Fibroblast of pulmonary artery (primary cell): Measurements from ENCODE around the gene CDX1.

Experiments
- DNase-seq: peaks from one replicate; pipeline ENCODE4 v3.0.0-alpha.2; 2010; ENCODE audit warnings: low read depth
- H3K4me3 ChIP-seq: replicated peaks from 2 replicates; pipeline ENCODE4 v1.5.1; 2011; ENCODE audit warnings: low read depth, mild to moderate bottlenecking, control low read depth, low read length, moderate library complexity
- TF ChIP-seq, protein P1 (sequence below): IDR thresholded peaks from 2 replicates; pipeline ENCODE4 v1.5.1; 2011; ENCODE audit warnings: mild to moderate bottlenecking, control low read depth, low read length, inconsistent platforms; ENCODE audit errors: missing control alignments

The CDX1 gene

DNA sequence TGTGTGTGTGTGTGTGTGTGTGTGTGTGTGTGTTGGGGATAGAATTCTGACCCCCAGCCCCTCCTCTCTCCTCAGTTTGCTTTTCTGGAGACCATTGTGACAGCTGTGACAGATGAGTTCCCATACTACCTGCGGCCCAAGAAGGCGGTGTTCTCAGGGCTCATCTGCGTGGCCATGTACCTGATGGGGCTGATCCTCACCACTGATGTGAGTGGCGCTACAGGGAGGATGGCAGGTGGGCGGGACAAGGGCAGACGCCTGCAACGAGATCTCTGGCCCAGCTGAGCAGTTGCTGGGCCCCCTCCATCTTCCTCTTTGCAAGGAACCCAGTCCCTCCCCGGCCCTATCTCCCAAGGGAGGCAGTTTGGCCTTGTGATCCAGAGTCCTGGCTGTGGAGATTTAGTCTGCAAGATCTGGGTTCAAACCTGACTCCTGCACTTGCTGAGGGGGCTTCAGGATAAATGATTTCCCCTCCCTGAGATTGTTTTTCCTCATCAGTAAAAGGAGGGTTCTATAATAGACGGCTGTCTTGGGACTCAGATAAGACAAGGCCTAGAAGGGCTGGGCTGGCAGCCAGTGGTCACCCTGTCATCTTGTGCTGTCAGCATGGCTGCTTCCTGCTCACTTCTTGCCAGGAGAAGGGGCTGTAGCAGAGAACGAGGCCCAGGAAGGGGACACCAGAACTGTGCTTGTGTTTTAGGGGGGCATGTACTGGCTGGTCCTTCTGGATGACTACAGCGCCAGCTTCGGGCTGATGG is 37.4 kb downstream of the CDX1 start:
- TF ChIP-seq, protein P1, sequence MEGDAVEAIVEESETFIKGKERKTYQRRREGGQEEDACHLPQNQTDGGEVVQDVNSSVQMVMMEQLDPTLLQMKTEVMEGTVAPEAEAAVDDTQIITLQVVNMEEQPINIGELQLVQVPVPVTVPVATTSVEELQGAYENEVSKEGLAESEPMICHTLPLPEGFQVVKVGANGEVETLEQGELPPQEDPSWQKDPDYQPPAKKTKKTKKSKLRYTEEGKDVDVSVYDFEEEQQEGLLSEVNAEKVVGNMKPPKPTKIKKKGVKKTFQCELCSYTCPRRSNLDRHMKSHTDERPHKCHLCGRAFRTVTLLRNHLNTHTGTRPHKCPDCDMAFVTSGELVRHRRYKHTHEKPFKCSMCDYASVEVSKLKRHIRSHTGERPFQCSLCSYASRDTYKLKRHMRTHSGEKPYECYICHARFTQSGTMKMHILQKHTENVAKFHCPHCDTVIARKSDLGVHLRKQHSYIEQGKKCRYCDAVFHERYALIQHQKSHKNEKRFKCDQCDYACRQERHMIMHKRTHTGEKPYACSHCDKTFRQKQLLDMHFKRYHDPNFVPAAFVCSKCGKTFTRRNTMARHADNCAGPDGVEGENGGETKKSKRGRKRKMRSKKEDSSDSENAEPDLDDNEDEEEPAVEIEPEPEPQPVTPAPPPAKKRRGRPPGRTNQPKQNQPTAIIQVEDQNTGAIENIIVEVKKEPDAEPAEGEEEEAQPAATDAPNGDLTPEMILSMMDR = no peak
- H3K4me3 ChIP-seq = no peak overlapping the region
- no peak for DNase-seq

DNA sequence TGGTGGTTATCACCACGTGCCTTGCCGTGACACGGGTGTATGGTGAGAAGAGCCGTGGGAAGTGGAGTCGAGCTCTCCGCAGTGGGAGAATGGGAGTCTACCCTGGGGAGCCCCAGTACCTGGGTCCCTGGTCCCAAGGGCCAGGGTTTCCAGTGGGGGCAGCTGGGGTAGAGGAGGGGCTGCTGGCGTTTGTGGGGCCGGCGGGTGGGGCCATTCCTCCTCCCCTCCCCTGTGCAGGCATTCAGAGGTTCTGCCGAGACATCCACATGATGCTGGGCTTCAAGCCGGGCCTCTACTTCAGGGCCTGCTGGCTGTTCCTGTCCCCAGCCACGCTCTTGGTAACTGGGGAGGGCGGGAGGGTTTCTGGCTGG is 38.0 kb downstream of the CDX1 start:
- no peak overlapping the region for H3K4me3 ChIP-seq
- DNase-seq = no peak
- TF ChIP-seq, protein P1 = no peak

DNA sequence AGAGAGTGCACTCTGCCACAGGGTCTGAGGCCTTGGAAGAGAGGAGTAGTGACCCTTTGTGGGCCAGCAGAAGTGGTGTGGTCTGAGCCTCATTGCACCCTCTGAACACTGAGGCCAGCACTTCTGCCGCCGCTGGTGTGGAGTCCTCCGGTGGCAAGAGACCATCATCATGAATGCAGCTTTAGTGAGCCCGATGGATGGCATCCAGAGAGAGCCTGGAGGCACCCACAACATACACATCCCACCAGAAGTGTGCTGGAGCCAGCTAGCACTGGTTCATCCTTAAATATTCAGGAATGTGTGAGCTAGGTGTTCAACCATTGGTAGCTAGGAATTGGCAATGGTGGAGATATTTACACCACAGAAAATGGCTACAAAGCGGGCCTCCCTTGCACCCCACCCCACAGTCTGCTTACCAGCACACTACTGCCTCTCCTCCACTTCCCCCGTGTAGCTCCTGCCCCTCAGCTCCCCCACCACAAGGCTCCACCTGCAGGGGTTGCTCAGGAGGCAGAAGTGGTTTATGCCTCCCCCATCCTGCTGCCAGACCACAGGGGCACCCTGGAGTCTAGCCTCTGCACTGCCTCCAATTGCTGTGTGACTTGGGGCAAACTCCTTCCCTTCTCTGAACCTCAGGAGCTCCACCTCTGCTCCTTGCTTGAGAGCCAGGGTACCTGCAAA is 39.7 kb downstream of the CDX1 start:
- no peak overlapping the region for H3K4me3 ChIP-seq
- TF ChIP-seq, protein P1 = no peak
- no peak for DNase-seq

- DNase-seq = no peak
- H3K4me3 ChIP-seq = no peak overlapping the region
- TF ChIP-seq, protein P1 = no peak
Measured at GRCh38 chr5:150206779-150207115, 40.2 kb downstream of the CDX1 start.

GRCh38 chr5:150208187-150209098 is 41.9 kb downstream of the CDX1 start:
- TF ChIP-seq, protein P1 = no peak
- H3K4me3 ChIP-seq = no peak overlapping the region
- peak; percentile 10 for DNase-seq

GRCh38 chr5:150209099-150209635 is 42.6 kb downstream of the CDX1 start:
- peak; percentile 23 for DNase-seq
- no peak overlapping the region for H3K4me3 ChIP-seq
- TF ChIP-seq, protein P1 = no peak
